ENCODE results near the gene DENND4C.

DNA sequence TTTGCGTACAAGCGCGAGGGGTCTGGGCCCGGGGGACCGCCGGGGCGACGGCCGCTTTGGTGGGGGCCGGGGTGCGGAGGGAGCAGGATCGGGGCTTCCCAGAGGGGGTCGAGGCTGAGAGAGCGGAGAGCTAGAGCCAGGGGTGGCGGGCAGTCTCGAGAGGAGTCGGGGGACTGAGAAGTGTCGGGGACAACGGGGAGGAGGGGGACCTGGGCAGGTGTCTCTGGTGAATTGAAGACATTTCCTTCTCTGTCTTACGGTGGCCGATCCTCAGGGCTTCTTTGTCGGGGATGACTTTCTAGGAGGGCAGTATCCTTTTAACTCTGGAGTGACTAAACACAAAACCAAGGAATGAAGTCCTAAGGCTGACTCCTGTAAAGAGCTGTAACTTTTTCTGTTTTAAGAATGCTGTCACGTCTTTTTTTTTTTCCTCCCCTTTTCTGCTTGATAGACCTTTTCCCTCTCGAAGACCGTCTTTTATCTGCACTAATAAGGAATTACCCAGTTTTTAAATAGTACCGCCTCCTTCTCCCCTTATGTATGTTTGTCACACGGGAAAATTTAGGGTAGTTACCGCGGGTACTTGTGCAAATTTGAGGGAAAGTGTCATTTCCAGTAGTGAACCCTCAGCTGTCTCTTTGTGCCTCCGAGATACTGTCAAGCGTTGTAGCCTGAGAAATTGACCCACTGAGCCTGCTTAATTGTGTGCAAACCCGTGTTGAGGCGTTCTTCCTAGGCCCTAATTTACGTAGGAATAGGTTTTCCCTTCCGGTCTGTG lies 822 bp downstream of the DENND4C start:
- TF ChIP-seq, protein P1, sequence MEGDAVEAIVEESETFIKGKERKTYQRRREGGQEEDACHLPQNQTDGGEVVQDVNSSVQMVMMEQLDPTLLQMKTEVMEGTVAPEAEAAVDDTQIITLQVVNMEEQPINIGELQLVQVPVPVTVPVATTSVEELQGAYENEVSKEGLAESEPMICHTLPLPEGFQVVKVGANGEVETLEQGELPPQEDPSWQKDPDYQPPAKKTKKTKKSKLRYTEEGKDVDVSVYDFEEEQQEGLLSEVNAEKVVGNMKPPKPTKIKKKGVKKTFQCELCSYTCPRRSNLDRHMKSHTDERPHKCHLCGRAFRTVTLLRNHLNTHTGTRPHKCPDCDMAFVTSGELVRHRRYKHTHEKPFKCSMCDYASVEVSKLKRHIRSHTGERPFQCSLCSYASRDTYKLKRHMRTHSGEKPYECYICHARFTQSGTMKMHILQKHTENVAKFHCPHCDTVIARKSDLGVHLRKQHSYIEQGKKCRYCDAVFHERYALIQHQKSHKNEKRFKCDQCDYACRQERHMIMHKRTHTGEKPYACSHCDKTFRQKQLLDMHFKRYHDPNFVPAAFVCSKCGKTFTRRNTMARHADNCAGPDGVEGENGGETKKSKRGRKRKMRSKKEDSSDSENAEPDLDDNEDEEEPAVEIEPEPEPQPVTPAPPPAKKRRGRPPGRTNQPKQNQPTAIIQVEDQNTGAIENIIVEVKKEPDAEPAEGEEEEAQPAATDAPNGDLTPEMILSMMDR (IDR thresholded peaks at IDR 0.05) = no peak
- TF ChIP-seq POLR2A (IDR thresholded peaks at IDR 0.05) = no peak

Measured in vagina (tissue), 2 donors.